ENCODE measurements around the gene GNRHR.

DNA sequence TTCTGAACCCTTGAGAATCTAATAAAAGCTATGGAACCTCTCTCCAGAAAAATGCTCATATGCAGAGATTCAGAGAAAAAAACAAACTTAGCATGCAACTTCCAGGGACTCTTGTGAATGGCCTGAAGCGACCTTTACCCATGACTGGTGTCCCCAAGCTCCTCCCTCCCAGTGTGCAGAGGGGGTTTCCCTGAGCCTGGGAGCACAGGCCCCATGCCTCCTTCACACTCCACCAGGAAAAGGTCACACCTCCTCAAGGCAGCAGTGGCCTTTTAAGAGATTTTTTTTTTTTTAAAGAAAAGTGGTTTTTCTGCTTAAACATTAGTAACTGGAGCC lies 40.0 kb downstream of the GNRHR start:
- no peak for TF ChIP-seq CTCF (IDR thresholded peaks at IDR 0.05; ENCODE audit: low read length)
- no peak for TF ChIP-seq EZH2 (optimal IDR thresholded peaks at IDR 0.05; ENCODE audit: low read depth, low read length)
